SHP77 treated with DMSO at 0.1 percent for 48 hours (cell line): Measurements from ENCODE around the gene TRIM9.
"Not testable (repeated sequence)": the region's sequence is repeated elsewhere in the genome, so short reads cannot be mapped to it uniquely, and the experiment has no call there.

Source experiments
- DNase-seq: peaks from one replicate; lab custom pipeline; 2025; lab: John Stamatoyannopoulos, UW

The TRIM9 gene

GRCh38 chr14:50963919-50964318 is 131.0 kb downstream of the TRIM9 start:
- DNase-seq: no peak

GRCh38 chr14:50961605-50962221 is 133.2 kb downstream of the TRIM9 start:
- no peak for DNase-seq

- DNase-seq: peak; percentile 11
These were observed 137.6 kb downstream of the TRIM9 start for GRCh38 chr14:50957296-50957695.

- not testable (repeated sequence) for DNase-seq
These were observed 138.5 kb downstream of the TRIM9 start for GRCh38 chr14:50956421-50956820.

- peak; percentile 70 for DNase-seq
These were observed 139.4 kb downstream of the TRIM9 start for GRCh38 chr14:50955373-50956043.

GRCh38 chr14:50954811-50955372 is 140.0 kb downstream of the TRIM9 start:
- DNase-seq: no peak

GRCh38 chr14:50953502-50953901 is 141.4 kb downstream of the TRIM9 start:
- no peak for DNase-seq

- no peak for DNase-seq
These were observed 143.9 kb downstream of the TRIM9 start for GRCh38 chr14:50951032-50951431.

- no peak for DNase-seq
These were observed 146.7 kb downstream of the TRIM9 start for GRCh38 chr14:50948205-50948604.

GRCh38 chr14:50947446-50947845 is 147.5 kb downstream of the TRIM9 start:
- DNase-seq: no peak

- DNase-seq: no peak
These were observed 148.5 kb downstream of the TRIM9 start for GRCh38 chr14:50946234-50946935.

GRCh38 chr14:50944647-50945413 is 150.1 kb downstream of the TRIM9 start:
- DNase-seq: peak; percentile 47

GRCh38 chr14:50943943-50944646 is 150.8 kb downstream of the TRIM9 start, which contains the start of gene PYGL:
Gene PYGL, minus strand, starts transcription at chr14:50944483. Its CDS starts 80 bp downstream, at chr14:50944403.
- no peak for DNase-seq

- no peak for DNase-seq
These were observed 151.5 kb downstream of the TRIM9 start for GRCh38 chr14:50943261-50943942.

GRCh38 chr14:50941638-50942037 is 153.3 kb downstream of the TRIM9 start:
- not testable (repeated sequence) for DNase-seq

- DNase-seq: no peak
These were observed 153.8 kb downstream of the TRIM9 start for GRCh38 chr14:50941151-50941550.

GRCh38 chr14:50937800-50938199 is 157.1 kb downstream of the TRIM9 start:
- DNase-seq: no peak

GRCh38 chr14:50937325-50937724 is 157.6 kb downstream of the TRIM9 start:
- no peak for DNase-seq

- DNase-seq: no peak
These were observed 158.0 kb downstream of the TRIM9 start for GRCh38 chr14:50936882-50937281.

- DNase-seq: no peak
These were observed 158.9 kb downstream of the TRIM9 start for GRCh38 chr14:50936016-50936340.
